IMR-90 (cell line): ENCODE results near the gene GABPB2. TPM values are rescaled to one million over a fixed set of nuclear protein-coding genes. Genes with fewer than 3 reads are reported as not detected.

Source experiments
- ATAC-seq: fragments of 200-7000 bp; cut with Tn5 transposase; 2 replicates; pipeline ENCODE4 v1.9.1; 2020; ENCODE audit warnings: low read depth, mild to moderate bottlenecking, moderate library complexity
- BruUV-seq: library from RNA; stranded (reverse); fragments of 400-500 nt; replicated peaks from 2 replicates; lab custom pipeline; 2021; lab: Mats Ljungman, UMichigan
- CTCF ChIA-PET: fragments of 300-600 bp; formaldehyde crosslinking; extraction: SDS; loops from one replicate; lab custom pipeline; 2021; ENCODE audit warnings: antibody characterized with exemption; lab: Yijun Ruan, JAX
- POLR2A ChIA-PET: fragments of 300-600 bp; sonication (Branson Sonifier 250); formaldehyde crosslinking; loops from one replicate; lab custom pipeline; 2022; ENCODE audit warnings: antibody characterized with exemption; ENCODE audit not compliant: unreplicated experiment; lab: Charles Lee
- DNase-seq: peaks from one replicate; pipeline ENCODE4 v3.0.0; 2013
- H2AFZ ChIP-seq: replicated peaks from 2 replicates; pipeline ENCODE3; 2013; ENCODE audit warnings: low read length, mild to moderate bottlenecking; ENCODE audit not compliant: poor library complexity
- H2AK5ac ChIP-seq: 2 replicates; pipeline ENCODE4 v1.6.1; 2013; ENCODE audit warnings: low read depth, low read length, inconsistent platforms
- H2AK9ac ChIP-seq: replicated peaks from 2 replicates; pipeline ENCODE3; 2013; ENCODE audit warnings: mild to moderate bottlenecking, low read depth, low read length, moderate library complexity; ENCODE audit not compliant: poor library complexity
- H2BK120ac ChIP-seq: 2 replicates; pipeline ENCODE4 v1.6.1; 2013; ENCODE audit warnings: low read depth, low read length, inconsistent platforms
- H2BK15ac ChIP-seq: 3 replicates; pipeline ENCODE4 v1.6.1; 2013; ENCODE audit warnings: low read depth, low read length, inconsistent platforms
- H2BK20ac ChIP-seq: 2 replicates; pipeline ENCODE4 v1.6.1; 2013; ENCODE audit warnings: low read depth, mild to moderate bottlenecking, inconsistent platforms, low read length, moderate library complexity
- H2BK5ac ChIP-seq: 2 replicates; pipeline ENCODE4 v1.6.1; 2013; ENCODE audit warnings: mild to moderate bottlenecking, low read depth, low read length, inconsistent platforms; ENCODE audit not compliant: poor library complexity, severe bottlenecking
- H3K14ac ChIP-seq: replicated peaks from 2 replicates; pipeline ENCODE4 v1.6.1; 2013; ENCODE audit warnings: low read depth, low read length, inconsistent platforms
- H3K18ac ChIP-seq: 2 replicates; pipeline ENCODE4 v1.6.1; 2013; ENCODE audit warnings: low read depth, low read length, control low read depth
- H3K23ac ChIP-seq: 2 replicates; pipeline ENCODE4 v1.6.1; 2013; ENCODE audit warnings: low read depth, low read length, inconsistent platforms
- H3K27ac ChIP-seq: 2 replicates; pipeline ENCODE4 v1.5.1; 2013; ENCODE audit warnings: mild to moderate bottlenecking, control low read depth, low read length; ENCODE audit not compliant: insufficient read depth
- H3K27me3 ChIP-seq: 2 replicates; pipeline ENCODE4 v1.6.1; 2013; ENCODE audit warnings: low read length; ENCODE audit not compliant: control insufficient read depth, insufficient read depth
- H3K36me3 ChIP-seq: 2 replicates; pipeline ENCODE4 v1.6.1; 2013; ENCODE audit warnings: low read length, mixed read lengths; ENCODE audit not compliant: control insufficient read depth, insufficient read depth
- H3K4ac ChIP-seq: 2 replicates; pipeline ENCODE4 v1.6.1; 2013; ENCODE audit warnings: low read depth, low read length, inconsistent platforms
- H3K4me1 ChIP-seq: 2 replicates; pipeline ENCODE4 v1.6.1; 2013; ENCODE audit warnings: low read length, mixed read lengths; ENCODE audit not compliant: control insufficient read depth, insufficient read depth
- H3K4me2 ChIP-seq: 2 replicates; pipeline ENCODE4 v1.6.1; 2013; ENCODE audit warnings: low read depth, mild to moderate bottlenecking, control low read depth, low read length, moderate library complexity
- H3K4me3 ChIP-seq: 2 replicates; pipeline ENCODE4 v1.5.1; 2013; ENCODE audit warnings: low read depth, mild to moderate bottlenecking, control low read depth, low read length, moderate library complexity; ENCODE audit not compliant: insufficient read depth
- H3K56ac ChIP-seq: 2 replicates; pipeline ENCODE4 v1.6.1; 2013; ENCODE audit warnings: low read length, inconsistent platforms; ENCODE audit not compliant: insufficient read depth; ENCODE audit errors: extremely low read depth
- H3K79me1 ChIP-seq, 2 experiments: 2 replicates each; pipeline ENCODE4 v1.6.1; 2013; ENCODE audit warnings: low read length in 2 of 2, inconsistent platforms in 1 of 2, low read depth in 1 of 2
- H3K9ac ChIP-seq: 2 replicates; pipeline ENCODE4 v1.6.1; 2013; ENCODE audit warnings: low read depth, low read length, control low read depth
- H3K9me1 ChIP-seq: 2 replicates; pipeline ENCODE4 v1.6.1; 2013; ENCODE audit warnings: low read length, inconsistent platforms; ENCODE audit not compliant: insufficient read depth
- H3K9me3 ChIP-seq: 2 replicates; pipeline ENCODE4 v1.6.1; 2013; ENCODE audit warnings: low read length; ENCODE audit not compliant: control insufficient read depth, insufficient read depth
- H4K20me1 ChIP-seq: 2 replicates; pipeline ENCODE4 v1.6.1; 2013; ENCODE audit warnings: low read length, inconsistent platforms; ENCODE audit not compliant: insufficient read depth
- H4K5ac ChIP-seq: 2 replicates; pipeline ENCODE4 v1.6.1; 2013; ENCODE audit warnings: mild to moderate bottlenecking, low read depth, low read length, control low read depth
- H4K8ac ChIP-seq, 2 experiments: 2 replicates each; pipeline ENCODE4 v1.6.1; 2013; ENCODE audit warnings: low read depth in 2 of 2, low read length in 2 of 2, control low read depth in 1 of 2, inconsistent platforms in 1 of 2
- H4K91ac ChIP-seq: 2 replicates; pipeline ENCODE4 v1.6.1; 2013; ENCODE audit warnings: low read depth, low read length, inconsistent platforms; ENCODE audit not compliant: insufficient read depth
- BHLHE40 ChIP-seq: fragments of 150-350 bp; IDR thresholded peaks from 2 replicates; pipeline ENCODE4 v1.6.1; 2016; ENCODE audit warnings: mild to moderate bottlenecking, low read depth, low read length
- CEBPB ChIP-seq: IDR thresholded peaks from 2 replicates; pipeline ENCODE4 v1.6.1; 2012; ENCODE audit warnings: low read depth, low read length, improper control_type of control experiment
- CHD1 ChIP-seq: IDR thresholded peaks from 2 replicates; pipeline ENCODE4 v1.6.1; 2012; ENCODE audit warnings: low read depth, low read length, improper control_type of control experiment
- ELK1 ChIP-seq: fragments of 150-350 bp; IDR thresholded peaks from 2 replicates; pipeline ENCODE4 v1.6.1; 2016; ENCODE audit warnings: low read depth, mild to moderate bottlenecking, low read length, moderate library complexity, borderline replicate concordance
- FOS ChIP-seq: fragments of 150-350 bp; IDR thresholded peaks from 2 replicates; pipeline ENCODE4 v1.6.1; 2016; ENCODE audit warnings: low read depth, low read length
- MAFK ChIP-seq: IDR thresholded peaks from 2 replicates; pipeline ENCODE4 v1.6.1; 2012; ENCODE audit warnings: low read depth, low read length, improper control_type of control experiment
- MAZ ChIP-seq: IDR thresholded peaks from 2 replicates; pipeline ENCODE4 v1.6.1; 2012; ENCODE audit warnings: low read depth, mild to moderate bottlenecking, low read length, improper control_type of control experiment, moderate library complexity, borderline replicate concordance
- MXI1 ChIP-seq: IDR thresholded peaks from 2 replicates; pipeline ENCODE4 v1.6.1; 2012; ENCODE audit warnings: low read depth, mild to moderate bottlenecking, low read length, moderate library complexity, borderline replicate concordance
- NFE2L2 ChIP-seq: fragments of 150-350 bp; IDR thresholded peaks from 2 replicates; pipeline ENCODE4 v1.6.1; 2016; ENCODE audit warnings: low read depth, mild to moderate bottlenecking, low read length
- POLR2A ChIP-seq: IDR thresholded peaks from 2 replicates; pipeline ENCODE4 v1.6.1; 2012; ENCODE audit warnings: mild to moderate bottlenecking, low read depth, low read length
- RAD21 ChIP-seq: IDR thresholded peaks from 2 replicates; pipeline ENCODE4 v1.6.1; 2012; ENCODE audit warnings: low read length, improper control_type of control experiment
- RCOR1 ChIP-seq: IDR thresholded peaks from 2 replicates; pipeline ENCODE4 v1.6.1; 2012; ENCODE audit warnings: mild to moderate bottlenecking, low read length, improper control_type of control experiment; ENCODE audit not compliant: insufficient replicate concordance
- RFX5 ChIP-seq: IDR thresholded peaks from 2 replicates; pipeline ENCODE4 v1.8.0; 2012; ENCODE audit warnings: low read depth, mild to moderate bottlenecking, low read length, moderate library complexity
- SMC3 ChIP-seq: fragments of 150-350 bp; IDR thresholded peaks from 2 replicates; pipeline ENCODE4 v1.6.1; 2016; ENCODE audit warnings: low read depth, mild to moderate bottlenecking, antibody characterized with exemption, low read length, moderate library complexity
- USF2 ChIP-seq: fragments of 150-350 bp; IDR thresholded peaks from 2 replicates; pipeline ENCODE4 v1.6.1; 2017; ENCODE audit warnings: mild to moderate bottlenecking, antibody characterized with exemption, low read length, low read depth
- dilution Hi-C: fragments of 300-500 bp; cut with HindIII; formaldehyde crosslinking; loops from one replicate; pipeline ENCODE4 v1.14.3; 2018; ENCODE audit warnings: low sequenced_read_pairs; ENCODE audit not compliant: unreplicated experiment
- in situ Hi-C: fragments of 300-500 bp; cut with MboI; formaldehyde crosslinking; loops from 3 replicates; pipeline ENCODE4 v1.14.3; 2019; ENCODE audit warnings: low sequenced_read_pairs, inconsistent platforms, mixed read lengths
- intact Hi-C: fragments of 100-400 bp; cut with micrococcal nuclease; formaldehyde crosslinking; loops from 2 replicates; pipeline ENCODE4 v1.10.0; 2022
- polyA plus RNA-seq, 3 experiments: library from polyadenylated mRNA; depleted of rRNA; stranded (reverse); fragments of >200 nt; gene quantifications; 2 replicates each; pipeline ENCODE4 v1.2.3, GENCODE V29; 2012; ENCODE audit warnings: low replicate concordance in 1 of 3
- total RNA-seq: library from RNA; depleted of rRNA; stranded (reverse); fragments of >200 nt; gene quantifications from 2 replicates; pipeline ENCODE4 v1.2.3, GENCODE V29; 2012
- TF ChIP-seq, protein P1 (sequence below): conservative IDR thresholded peaks from 2 replicates; pipeline ENCODE4 v1.5.1; 2012; ENCODE audit warnings: mild to moderate bottlenecking, low read depth, low read length, improper control_type of control experiment

Gene GABPB2
- total and polyA plus RNA-seq, 2 of the 4 experiments (the other 2 are of a cell fraction) = 7.5 to 12.9 TPM

GRCh38 chr1:151104630-151105029, 34.1 kb downstream of the GABPB2 start:
- dilution Hi-C loops (no loop called here), in situ Hi-C loops (no loop called here), intact Hi-C loops (loop anchor here (10.0 kb wide), 1 partner anchor 150 kb away; the partner anchor contains the start of gene PSMD4)
- H2BK20ac ChIP-seq = no peak overlapping the region
- no peak overlapping the region for H2BK120ac ChIP-seq
- no peak overlapping the region for H3K14ac ChIP-seq
- no peak overlapping the region for H2AK5ac ChIP-seq
- no peak overlapping the region for H4K91ac ChIP-seq
- H3K79me1 ChIP-seq = no peaks in the 10 kb centered on the region
- ATAC-seq (no peak), DNase-seq (no peak)
- TF ChIP-seq RAD21 = no peak
- TF ChIP-seq ELK1 = no peak
- TF ChIP-seq CHD1 = no peak
- TF ChIP-seq, protein P1, sequence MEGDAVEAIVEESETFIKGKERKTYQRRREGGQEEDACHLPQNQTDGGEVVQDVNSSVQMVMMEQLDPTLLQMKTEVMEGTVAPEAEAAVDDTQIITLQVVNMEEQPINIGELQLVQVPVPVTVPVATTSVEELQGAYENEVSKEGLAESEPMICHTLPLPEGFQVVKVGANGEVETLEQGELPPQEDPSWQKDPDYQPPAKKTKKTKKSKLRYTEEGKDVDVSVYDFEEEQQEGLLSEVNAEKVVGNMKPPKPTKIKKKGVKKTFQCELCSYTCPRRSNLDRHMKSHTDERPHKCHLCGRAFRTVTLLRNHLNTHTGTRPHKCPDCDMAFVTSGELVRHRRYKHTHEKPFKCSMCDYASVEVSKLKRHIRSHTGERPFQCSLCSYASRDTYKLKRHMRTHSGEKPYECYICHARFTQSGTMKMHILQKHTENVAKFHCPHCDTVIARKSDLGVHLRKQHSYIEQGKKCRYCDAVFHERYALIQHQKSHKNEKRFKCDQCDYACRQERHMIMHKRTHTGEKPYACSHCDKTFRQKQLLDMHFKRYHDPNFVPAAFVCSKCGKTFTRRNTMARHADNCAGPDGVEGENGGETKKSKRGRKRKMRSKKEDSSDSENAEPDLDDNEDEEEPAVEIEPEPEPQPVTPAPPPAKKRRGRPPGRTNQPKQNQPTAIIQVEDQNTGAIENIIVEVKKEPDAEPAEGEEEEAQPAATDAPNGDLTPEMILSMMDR = no peak
- no peak for TF ChIP-seq BHLHE40
- TF ChIP-seq USF2 = no peak
- no peak for TF ChIP-seq NFE2L2
- no peak for TF ChIP-seq MXI1
- TF ChIP-seq FOS = no peak
- TF ChIP-seq MAZ = no peak
- TF ChIP-seq CEBPB = no peak
- TF ChIP-seq RCOR1 = no peak
- TF ChIP-seq SMC3 = no peak
- TF ChIP-seq RFX5 = no peak
- TF ChIP-seq POLR2A = no peak
- TF ChIP-seq MAFK = no peak
- H3K4ac ChIP-seq = no peak overlapping the region
- no peak overlapping the region for H3K27ac ChIP-seq
- no peak overlapping the region for H2AK9ac ChIP-seq
- no peaks in the 10 kb centered on the region for H3K27me3 ChIP-seq
- no peaks in the 10 kb centered on the region for H3K9me3 ChIP-seq
- H3K4me1 ChIP-seq = no peaks in the 10 kb centered on the region
- no peak overlapping the region for H2BK5ac ChIP-seq
- H3K56ac ChIP-seq = no peak overlapping the region
- H4K5ac ChIP-seq = no peak overlapping the region
- H3K4me2 ChIP-seq = no peak overlapping the region
- H4K20me1 ChIP-seq = no peaks in the 10 kb centered on the region
- H3K18ac ChIP-seq = no peak overlapping the region
- H3K23ac ChIP-seq = no peak overlapping the region
- H3K9me1 ChIP-seq = no peaks in the 10 kb centered on the region
- H3K9ac ChIP-seq = no peak overlapping the region
- no TSS peak for BruUV-seq
- H4K8ac ChIP-seq = no peak overlapping the region
- POLR2A ChIA-PET = no interaction called here
- CTCF ChIA-PET = no interaction called here
- H3K36me3 ChIP-seq = 0 out of 2 replicates have a peak, but pooled peaks cover 1% of the 10 kb centered on the region
- no peak overlapping the region for H2BK15ac ChIP-seq
- H3K4me3 ChIP-seq = no peak overlapping the region
- no peak overlapping the region for H2AFZ ChIP-seq
